SH-SY5Y (cell line): Measurements from ENCODE around the gene ACTN4.

Experiments
- GATA2 ChIP-seq: IDR thresholded peaks from 2 replicates; pipeline ENCODE4 v1.6.1; 2011; ENCODE audit warnings: mild to moderate bottlenecking, low read depth, low read length
- GATA3 ChIP-seq: IDR thresholded peaks from 2 replicates; pipeline ENCODE4 v1.6.1; 2011; ENCODE audit warnings: low read depth, mild to moderate bottlenecking, low read length, moderate library complexity

GRCh38 chr19:38710416-38710702 is 62.9 kb downstream of the ACTN4 start:
- no peak for TF ChIP-seq GATA3
- TF ChIP-seq GATA2: no peak
